HCT116 (cell line): Measurements from ENCODE around the gene FES. TPM values are rescaled to one million over a fixed set of nuclear protein-coding genes. Genes with fewer than 3 reads are reported as not detected.

Experiments
- ATAC-seq: fragments of 200-7000 bp; cut with Tn5 transposase; 2 replicates; pipeline ENCODE4 v1.9.1; 2020; ENCODE audit warnings: mild to moderate bottlenecking, moderate library complexity
- BruUV-seq: library from RNA; stranded (reverse); fragments of 400-500 nt; replicated peaks from 2 replicates; lab custom pipeline; 2021; lab: Mats Ljungman, UMichigan
- CTCF ChIA-PET: fragments of 300-600 bp; sonication (Branson Sonifier 250); formaldehyde crosslinking; loops from one replicate; lab custom pipeline; 2021; ENCODE audit warnings: antibody characterized with exemption; lab: Charles Lee
- POLR2A ChIA-PET: fragments of 300-600, 350-600 bp; sonication (Branson Sonifier 250); formaldehyde crosslinking; loops from one replicate; lab custom pipeline; 2021; ENCODE audit warnings: antibody characterized with exemption; lab: Charles Lee
- RAD21 ChIA-PET, 2 experiments: fragments of 300-600 bp; sonication (Branson Sonifier 250); formaldehyde crosslinking; loops; one replicate each; lab custom pipeline; 2023; ENCODE audit warnings: low total read pairs in 2 of 2; ENCODE audit not compliant: uncharacterized antibody in 2 of 2, unreplicated experiment in 2 of 2, low non-redundant PET in 1 of 2; lab: Charles Lee
- DNase-seq: peaks from one replicate; pipeline ENCODE4 v3.0.0-alpha.2; 2010; ENCODE audit warnings: low read depth, low spot score
- H2AFZ ChIP-seq: fragments of 200-600 bp; shearing (Covaris generic), sonication (generic); 2 replicates; pipeline ENCODE4 v1.6.1; 2017; ENCODE audit warnings: low read depth, mixed run types, mixed read lengths, antibody characterized with exemption, low read length; ENCODE audit not compliant: poor library complexity, severe bottlenecking
- H3K27ac ChIP-seq: 2 replicates; pipeline ENCODE4 v1.5.1; 2012; ENCODE audit warnings: low read depth, low read length
- H3K27me3 ChIP-seq: fragments of 200-600 bp; sonication (generic); 2 replicates; pipeline ENCODE4 v1.6.1; 2016; ENCODE audit warnings: mixed run types, low read length, mixed read lengths; ENCODE audit not compliant: insufficient read depth
- H3K36me3 ChIP-seq, 2 experiments: fragments of 200-500 bp in 1 of 2; fragments of 200-600 bp in 1 of 2; sonication (Bioruptor generic) in 1 of 2; sonication (generic) in 1 of 2; 2 replicates each; pipeline versions ENCODE4 v1.5.1 to v1.6.1; 2014 to 2016; ENCODE audit warnings: low read length in 2 of 2, inconsistent platforms in 1 of 2, mixed read lengths in 1 of 2, mixed run types in 1 of 2; ENCODE audit not compliant: insufficient read depth in 2 of 2, control insufficient read depth in 1 of 2
- H3K4me1 ChIP-seq, 2 experiments: fragments of 200-600 bp in 1 of 2; sonication (generic) in 1 of 2; 2 replicates each; pipeline versions ENCODE4 v1.5.1 to v1.6.1; 2012 to 2017; ENCODE audit warnings: low read length in 2 of 2, inconsistent platforms in 1 of 2, mild to moderate bottlenecking in 1 of 2, mixed read lengths in 1 of 2, mixed run types in 1 of 2, moderate library complexity in 1 of 2; ENCODE audit not compliant: insufficient read depth in 2 of 2, control insufficient read depth in 1 of 2
- H3K4me2 ChIP-seq: fragments of 200-600 bp; sonication (generic); 2 replicates; pipeline ENCODE4 v1.6.1; 2017; ENCODE audit warnings: mixed run types, low read length, mixed read lengths
- H3K4me3 ChIP-seq, 2 experiments: fragments of 200-600 bp in 1 of 2; sonication (generic) in 1 of 2; replicated peaks in 1 of 2; 2 replicates each; pipeline ENCODE4 v1.5.1; 2011 to 2016; ENCODE audit warnings: low read length in 2 of 2, control low read depth in 1 of 2, low read depth in 1 of 2, mild to moderate bottlenecking in 1 of 2, mixed read lengths in 1 of 2, mixed run types in 1 of 2
- H3K79me2 ChIP-seq: fragments of 200-600 bp; sonication (generic); 2 replicates; pipeline ENCODE4 v1.6.1; 2017; ENCODE audit warnings: mild to moderate bottlenecking, mixed run types, low read length, moderate library complexity, mixed read lengths; ENCODE audit not compliant: insufficient read depth
- H3K9ac ChIP-seq: fragments of 200-600 bp; sonication (generic); 2 replicates; pipeline ENCODE4 v1.6.1; 2016; ENCODE audit warnings: low read length, mixed read lengths
- H3K9me2 ChIP-seq: fragments of 200-600 bp; sonication (generic), shearing (Covaris generic); 2 replicates; pipeline ENCODE4 v1.6.1; 2017; ENCODE audit warnings: mixed run types, mild to moderate bottlenecking, moderate library complexity; ENCODE audit not compliant: insufficient read depth
- H3K9me3 ChIP-seq, 2 experiments: fragments of 200-500 bp in 1 of 2; fragments of 200-600 bp in 1 of 2; sonication (Bioruptor generic) in 1 of 2; sonication (generic) in 1 of 2; 2 replicates each; pipeline ENCODE4 v1.6.1; 2014 to 2017; ENCODE audit warnings: low read length in 2 of 2, mixed read lengths in 2 of 2, inconsistent platforms in 1 of 2, low read depth in 1 of 2, mild to moderate bottlenecking in 1 of 2, mixed run types in 1 of 2, moderate library complexity in 1 of 2; ENCODE audit not compliant: control insufficient read depth in 1 of 2, insufficient read depth in 1 of 2
- H4K20me1 ChIP-seq: fragments of 200-600 bp; sonication (generic), shearing (Covaris generic); 2 replicates; pipeline ENCODE4 v1.6.1; 2017; ENCODE audit warnings: mixed run types, mild to moderate bottlenecking, moderate library complexity; ENCODE audit not compliant: insufficient read depth
- ATF3 ChIP-seq: IDR thresholded peaks from 2 replicates; pipeline ENCODE4 v1.6.1; 2012
- CTCF ChIP-seq, 3 experiments: fragments of 200-600 bp in 1 of 3; sonication (generic) in 1 of 3; IDR thresholded peaks in 2 of 3; conservative IDR thresholded peaks in 1 of 3; 2 replicates each; pipeline ENCODE4 v1.5.1; 2012 to 2017; ENCODE audit warnings: low read depth in 2 of 3, low read length in 2 of 3, antibody characterized with exemption in 1 of 3, borderline replicate concordance in 1 of 3, control low read depth in 1 of 3, mild to moderate bottlenecking in 1 of 3, mixed read lengths in 1 of 3, mixed run types in 1 of 3, moderate library complexity in 1 of 3; ENCODE audit not compliant: insufficient read depth in 1 of 3
- EGR1 ChIP-seq: IDR thresholded peaks from 2 replicates; pipeline ENCODE4 v1.6.1; 2012; ENCODE audit warnings: low read depth
- ELF1 ChIP-seq: IDR thresholded peaks from 2 replicates; pipeline ENCODE4 v1.6.1; 2012; ENCODE audit warnings: low read depth, borderline replicate concordance
- EZH2 ChIP-seq: fragments of 200-600 bp; sonication (generic); IDR thresholded peaks from 2 replicates; pipeline ENCODE4 v1.6.1; 2017; ENCODE audit warnings: antibody characterized with exemption, mixed run types
- EZH2phosphoT487 ChIP-seq: fragments of 200-600 bp; IDR thresholded peaks from 2 replicates; pipeline ENCODE4 v1.6.1; 2018; ENCODE audit warnings: antibody characterized with exemption, borderline replicate concordance
- FOSL1 ChIP-seq: IDR thresholded peaks from 2 replicates; pipeline ENCODE4 v1.6.1; 2012; ENCODE audit warnings: low read depth
- REST ChIP-seq: IDR thresholded peaks from 2 replicates; pipeline ENCODE4 v1.6.1; 2012; ENCODE audit warnings: low read depth
- intact Hi-C: fragments of 100-400 bp; cut with micrococcal nuclease; formaldehyde crosslinking; loops from 2 replicates; pipeline ENCODE4 v1.10.0; 2022
- total RNA-seq: library from RNA; stranded (reverse); gene quantifications from one replicate; pipeline ENCODE4 v1.2.1, GENCODE V29; 2021; ENCODE audit not compliant: unreplicated experiment

Gene FES
- total RNA-seq, 1 experiment from 2014 or later, result 5.3 TPM

- peaks cover 10 to 20% of the 10 kb centered on the region in 2 experiments; a peak in 3 of 4 replicates for H3K4me1 ChIP-seq
- DNase-seq, result no peak
- peak overlapping the region; percentile 70 to 84 for H3K4me3 ChIP-seq
- H3K9me2 ChIP-seq, result no peaks in the 10 kb centered on the region
- RAD21 ChIA-PET, result interaction anchor here in 1 of 2 experiments (0.5 kb wide), 1 partner anchor 203 kb away, joined by 3 read pairs; no protein-coding TSS in a partner anchor
- no peaks in the 10 kb centered on the region for H3K79me2 ChIP-seq
- ATAC-seq, result no peak
- H3K27me3 ChIP-seq, result no peaks in the 10 kb centered on the region
- H3K36me3 ChIP-seq, result peaks cover 4 to 10% of the 10 kb centered on the region in 2 experiments; a peak in 2 of 4 replicates
- H3K27ac ChIP-seq, result peak overlapping the region; percentile 87
- CTCF ChIA-PET, result interaction anchor here (6.4 kb wide), 1 partner anchor 31 kb away, joined by 70 read pairs; the partner anchor contains the start of genes HDDC3 and UNC45A
- no peaks in the 10 kb centered on the region for H3K9me3 ChIP-seq
- no peaks in the 10 kb centered on the region for H4K20me1 ChIP-seq
- no TSS peak for BruUV-seq
- H3K9ac ChIP-seq, result peak overlapping the region; percentile 71
- H3K4me2 ChIP-seq, result peak overlapping the region; percentile 96
- intact Hi-C loops, result loop anchor here (2.0 to 5.0 kb wide), 2 partner anchors 147 to 371 kb away; no protein-coding TSS in a partner anchor
- TF ChIP-seq FOSL1, result no peak
- TF ChIP-seq, all 23 proteins: peak for 0
- peak overlapping the region; percentile 98 for H2AFZ ChIP-seq
- POLR2A ChIA-PET, result interaction anchor here (0.5 kb wide), 1 partner anchor 11 kb away, joined by 3 read pairs; no protein-coding TSS in a partner anchor
Measured at GRCh38 chr15:90901175-90902039, 17.1 kb downstream of the FES start.

GRCh38 chr15:90902040-90902839 is 17.9 kb downstream of the FES start:
- TSS peak; percentile 69 for BruUV-seq
- peak overlapping the region; percentile 70 to 84 for H3K4me3 ChIP-seq
- H3K9me2 ChIP-seq, result no peaks in the 10 kb centered on the region
- peak; percentile 49 for DNase-seq
- peaks cover 6 to 10% of the 10 kb centered on the region in 2 experiments; a peak in 3 of 4 replicates for H3K36me3 ChIP-seq
- RAD21 ChIA-PET, result interaction anchor here (0.6 to 0.9 kb wide), 3 partner anchors 13 to 130 kb away, joined by 3 read pairs; no protein-coding TSS in a partner anchor
- intact Hi-C loops, result loop anchor here (2.0 to 5.0 kb wide), 2 partner anchors 147 to 370 kb away; no protein-coding TSS in a partner anchor
- H3K79me2 ChIP-seq, result no peaks in the 10 kb centered on the region
- peak overlapping the region; percentile 71 for H3K9ac ChIP-seq
- CTCF ChIA-PET, result interaction anchor here (0.8 to 6.4 kb wide), 6 partner anchors 9 to 609 kb away, joined by 3 to 70 read pairs (median 6); partner anchors contain the start of genes HDDC3 and UNC45A
- peak overlapping the region; percentile 98 for H2AFZ ChIP-seq
- H3K4me2 ChIP-seq, result peak overlapping the region; percentile 96
- ATAC-seq, result peak; percentile 88
- H3K9me3 ChIP-seq, result no peaks in the 10 kb centered on the region
- H3K27me3 ChIP-seq, result no peaks in the 10 kb centered on the region
- H4K20me1 ChIP-seq, result no peaks in the 10 kb centered on the region
- peak overlapping the region; percentile 87 for H3K27ac ChIP-seq
- POLR2A ChIA-PET, result interaction anchor here (0.5 to 2.4 kb wide), 6 partner anchors 9 to 609 kb away, joined by 3 to 8 read pairs (median 3); partner anchors contain the start of genes HDDC3 and UNC45A
- H3K4me1 ChIP-seq, result peaks cover 10 to 20% of the 10 kb centered on the region in 2 experiments; a peak in 3 of 4 replicates
- TF ChIP-seq ELF1 (no peak), EZH2 (no peak), ATF3 (no peak), EZH2phosphoT487 (no peak), REST (no peak), EGR1 (no peak), CTCF (IDR thresholded peaks at IDR 0.05 in 2 of 3, conservative IDR thresholded peaks at IDR 0.05 in 1 of 3; ENCODE audit: borderline replicate concordance in 1 of 3, insufficient read depth in 1 of 3, low read depth in 2 of 3, low read length in 2 of 3) (peak; percentile 64 to 90 (median 74))
